ENCODE data around the gene ADORA2B. TPM values are rescaled to one million over a fixed set of nuclear protein-coding genes. Genes with fewer than 3 reads are reported as not detected.
A peak's percentile ranks its signal among the peaks of the same experiment; 100 is the strongest.

Gene ADORA2B
- total RNA-seq, 5 donors from 2014 or later (not counting 1 experiment from before 2014, with no cell fraction given): 0.20 TPM; not detected in 4

GRCh38 chr17:15955793-15956541, 11.0 kb downstream of the ADORA2B start:
- WGBS (ENCODE audit: insufficient coverage): 95% methylated on average over 8 of the region's 14 CpGs

GRCh38 chr17:15957206-15957605, 12.3 kb downstream of the ADORA2B start:
- Mint-ChIP-seq H3K27me3 (no peaks in the 10 kb centered on the region), H3K4me3 (no peak overlapping the region), H3K27ac (no peak overlapping the region), H3K9me3 (no peaks in the 10 kb centered on the region), H3K4me1 (peaks cover 12 to 21% (median 18%) of the 10 kb centered on the region in 3 donors), H3K36me3 (no peaks in the 10 kb centered on the region)
- 46% methylated on average over 6 of the region's 6 CpGs for WGBS (ENCODE audit: insufficient coverage)
- POLR2A ChIA-PET: no interaction called here
- H3K27ac ChIP-seq (ENCODE audit: low read length): no peak overlapping the region
- H3K27me3 ChIP-seq (replicated peaks in 1 of 2; ENCODE audit: control insufficient read depth in 2 of 2, extremely low read depth in 1 of 2, insufficient read depth in 2 of 2, low read length in 1 of 2): peaks cover 0 to 9% of the 10 kb centered on the region in 2 experiments
- ATAC-seq (replicated peaks in 1 of 4) (no peak), DNase-seq (no peak)
- CTCF ChIA-PET: no interaction called here
- H3K4me3 ChIP-seq (ENCODE audit: control insufficient read depth in 1 of 2, extremely low read depth in 1 of 2, low read length in 1 of 2): no peak overlapping the region
- no peaks in the 10 kb centered on the region for H3K9me3 ChIP-seq
- peaks cover 0 to 11% of the 10 kb centered on the region in 2 experiments for H3K4me1 ChIP-seq (ENCODE audit: control insufficient read depth in 1 of 2, extremely low read depth in 1 of 2, insufficient read depth in 2 of 2, low read length in 2 of 2)
- H3K36me3 ChIP-seq (ENCODE audit: control insufficient read depth in 2 of 2, extremely low read depth in 1 of 2, insufficient read depth in 1 of 2, low read length in 1 of 2): no peaks in the 10 kb centered on the region

More at GRCh38 chr17:15955793-15956541, 11.0 kb downstream of the ADORA2B start:
- H3K27ac Mint-ChIP-seq: no peak overlapping the region
- ATAC-seq (replicated peaks in 1 of 4) (no peak), DNase-seq (no peak)
- Histone ChIP-seq H3K27me3 (replicated peaks in 1 of 2; ENCODE audit: control insufficient read depth in 2 of 2, extremely low read depth in 1 of 2, insufficient read depth in 2 of 2, low read length in 1 of 2) (peaks cover 0 to 9% of the 10 kb centered on the region in 2 experiments), H3K4me3 (ENCODE audit: control insufficient read depth in 1 of 2, extremely low read depth in 1 of 2, low read length in 1 of 2) (no peak overlapping the region), H3K36me3 (ENCODE audit: control insufficient read depth in 2 of 2, extremely low read depth in 1 of 2, insufficient read depth in 1 of 2, low read length in 1 of 2) (no peaks in the 10 kb centered on the region), H3K4me1 (ENCODE audit: control insufficient read depth in 1 of 2, extremely low read depth in 1 of 2, insufficient read depth in 2 of 2, low read length in 2 of 2) (peaks cover 0 to 11% of the 10 kb centered on the region in 2 experiments), H3K9me3 (no peaks in the 10 kb centered on the region), H3K27ac (ENCODE audit: low read length) (no peak overlapping the region)
- no peak overlapping the region for H3K4me3 Mint-ChIP-seq
- H3K27me3 Mint-ChIP-seq: no peaks in the 10 kb centered on the region
- POLR2A ChIA-PET: no interaction called here
- CTCF ChIA-PET: no interaction called here
- no peaks in the 10 kb centered on the region for H3K36me3 Mint-ChIP-seq
- peaks cover 12 to 21% (median 18%) of the 10 kb centered on the region in 3 donors for H3K4me1 Mint-ChIP-seq
- no peaks in the 10 kb centered on the region for H3K9me3 Mint-ChIP-seq

- peaks cover 12 to 21% (median 18%) of the 10 kb centered on the region in 3 donors for H3K4me1 Mint-ChIP-seq
These were observed 12.8 kb downstream of the ADORA2B start for GRCh38 chr17:15957608-15958307.

GRCh38 chr17:15958484-15958854, 13.5 kb downstream of the ADORA2B start:
- H3K36me3 ChIP-seq (ENCODE audit: control insufficient read depth in 2 of 2, extremely low read depth in 1 of 2, insufficient read depth in 1 of 2, low read length in 1 of 2): no peaks in the 10 kb centered on the region
- H3K9me3 ChIP-seq: no peaks in the 10 kb centered on the region
- ChIA-PET CTCF (no interaction called here), POLR2A (no interaction called here)
- Mint-ChIP-seq H3K27me3 (no peaks in the 10 kb centered on the region), H3K4me3 (no peak overlapping the region), H3K4me1 (peaks cover 12 to 21% (median 18%) of the 10 kb centered on the region in 3 donors), H3K9me3 (no peaks in the 10 kb centered on the region), H3K36me3 (no peaks in the 10 kb centered on the region), H3K27ac (peak overlapping the region in 1 of 2 donors; percentile 83)
- DNase-seq: no peak
- peaks cover 0 to 11% of the 10 kb centered on the region in 2 experiments for H3K4me1 ChIP-seq (ENCODE audit: control insufficient read depth in 1 of 2, extremely low read depth in 1 of 2, insufficient read depth in 2 of 2, low read length in 2 of 2)
- H3K27ac ChIP-seq (ENCODE audit: low read length): no peak overlapping the region
- no peak for ATAC-seq (replicated peaks in 1 of 4)
- H3K4me3 ChIP-seq (ENCODE audit: control insufficient read depth in 1 of 2, extremely low read depth in 1 of 2, low read length in 1 of 2): no peak overlapping the region
- WGBS (ENCODE audit: insufficient coverage): 96% methylated on average over 4 of the region's 4 CpGs
- H3K27me3 ChIP-seq (replicated peaks in 1 of 2; ENCODE audit: control insufficient read depth in 2 of 2, extremely low read depth in 1 of 2, insufficient read depth in 2 of 2, low read length in 1 of 2): peaks cover 0 to 9% of the 10 kb centered on the region in 2 experiments

More at GRCh38 chr17:15957608-15958307, 12.8 kb downstream of the ADORA2B start:
- ChIA-PET POLR2A (no interaction called here), CTCF (no interaction called here)
- ATAC-seq (replicated peaks in 1 of 4): no peak
- Histone ChIP-seq H3K4me1 (ENCODE audit: control insufficient read depth in 1 of 2, extremely low read depth in 1 of 2, insufficient read depth in 2 of 2, low read length in 2 of 2) (peaks cover 0 to 11% of the 10 kb centered on the region in 2 experiments), H3K4me3 (ENCODE audit: control insufficient read depth in 1 of 2, extremely low read depth in 1 of 2, low read length in 1 of 2) (no peak overlapping the region), H3K27me3 (replicated peaks in 1 of 2; ENCODE audit: control insufficient read depth in 2 of 2, extremely low read depth in 1 of 2, insufficient read depth in 2 of 2, low read length in 1 of 2) (peaks cover 0 to 9% of the 10 kb centered on the region in 2 experiments), H3K27ac (ENCODE audit: low read length) (no peak overlapping the region), H3K9me3 (no peaks in the 10 kb centered on the region), H3K36me3 (ENCODE audit: control insufficient read depth in 2 of 2, extremely low read depth in 1 of 2, insufficient read depth in 1 of 2, low read length in 1 of 2) (no peaks in the 10 kb centered on the region)
- Mint-ChIP-seq H3K4me3 (no peak overlapping the region), H3K27me3 (no peaks in the 10 kb centered on the region), H3K36me3 (no peaks in the 10 kb centered on the region), H3K27ac (no peak overlapping the region), H3K9me3 (no peaks in the 10 kb centered on the region)
- DNase-seq: no peak
- WGBS (ENCODE audit: insufficient coverage): 97% methylated on average over 9 of the region's 19 CpGs

- WGBS (ENCODE audit: insufficient coverage): 95% methylated on average over 2 of the region's 4 CpGs
These were observed 18.8 kb downstream of the ADORA2B start for GRCh38 chr17:15963670-15964110.

GRCh38 chr17:15965528-15965927, 20.6 kb downstream of the ADORA2B start:
- Histone ChIP-seq H3K27me3 (replicated peaks in 1 of 2; ENCODE audit: control insufficient read depth in 2 of 2, extremely low read depth in 1 of 2, insufficient read depth in 2 of 2, low read length in 1 of 2) (peaks cover 0 to 23% of the 10 kb centered on the region in 2 experiments), H3K4me1 (ENCODE audit: control insufficient read depth in 1 of 2, extremely low read depth in 1 of 2, insufficient read depth in 2 of 2, low read length in 2 of 2) (peaks cover 9 to 16% of the 10 kb centered on the region in 2 experiments), H3K4me3 (ENCODE audit: control insufficient read depth in 1 of 2, extremely low read depth in 1 of 2, low read length in 1 of 2) (no peak overlapping the region), H3K27ac (ENCODE audit: low read length) (no peak overlapping the region), H3K9me3 (no peaks in the 10 kb centered on the region), H3K36me3 (ENCODE audit: control insufficient read depth in 2 of 2, extremely low read depth in 1 of 2, insufficient read depth in 1 of 2, low read length in 1 of 2) (no peaks in the 10 kb centered on the region)
- no peaks in the 10 kb centered on the region for H3K36me3 Mint-ChIP-seq
- peak overlapping the region in 1 of 2 donors; percentile 88 for H3K27ac Mint-ChIP-seq
- whole genome bisulfite sequencing (ENCODE audit: insufficient coverage): 71% methylated on average over 6 of the region's 6 CpGs
- DNase-seq (no peak), ATAC-seq (replicated peaks in 1 of 4) (peak in 2 of 4 experiments; percentile 12 to 28)
- H3K4me1 Mint-ChIP-seq: peaks cover 4 to 35% (median 21%) of the 10 kb centered on the region in 3 donors
- H3K9me3 Mint-ChIP-seq: no peaks in the 10 kb centered on the region
- peaks cover 0 to 4% of the 10 kb centered on the region in 2 donors for H3K27me3 Mint-ChIP-seq
- POLR2A ChIA-PET: no interaction called here
- CTCF ChIA-PET: no interaction called here
- peak overlapping the region in 1 of 3 donors; percentile 82 for H3K4me3 Mint-ChIP-seq

More at GRCh38 chr17:15963670-15964110, 18.8 kb downstream of the ADORA2B start:
- Mint-ChIP-seq H3K27ac (no peak overlapping the region), H3K9me3 (no peaks in the 10 kb centered on the region), H3K4me1 (peaks cover 16 to 39% (median 33%) of the 10 kb centered on the region in 3 donors), H3K27me3 (peaks cover 0 to 4% of the 10 kb centered on the region in 2 donors), H3K4me3 (no peak overlapping the region), H3K36me3 (no peaks in the 10 kb centered on the region)
- Histone ChIP-seq H3K4me1 (ENCODE audit: control insufficient read depth in 1 of 2, extremely low read depth in 1 of 2, insufficient read depth in 2 of 2, low read length in 2 of 2) (peaks cover 9 to 23% of the 10 kb centered on the region in 2 experiments), H3K9me3 (no peaks in the 10 kb centered on the region), H3K4me3 (ENCODE audit: control insufficient read depth in 1 of 2, extremely low read depth in 1 of 2, low read length in 1 of 2) (no peak overlapping the region), H3K27me3 (replicated peaks in 1 of 2; ENCODE audit: control insufficient read depth in 2 of 2, extremely low read depth in 1 of 2, insufficient read depth in 2 of 2, low read length in 1 of 2) (peaks cover 0 to 20% of the 10 kb centered on the region in 2 experiments), H3K27ac (ENCODE audit: low read length) (no peak overlapping the region), H3K36me3 (ENCODE audit: control insufficient read depth in 2 of 2, extremely low read depth in 1 of 2, insufficient read depth in 1 of 2, low read length in 1 of 2) (no peaks in the 10 kb centered on the region)
- POLR2A ChIA-PET: no interaction called here
- CTCF ChIA-PET: no interaction called here
- DNase-seq (no peak), ATAC-seq (replicated peaks in 1 of 4) (no peak)
